ENCODE measurements around the gene SPRN. TPM values are rescaled to one million over a fixed set of nuclear protein-coding genes. Genes with fewer than 3 reads are reported as not detected.

Gene SPRN
- total RNA-seq, 2 experiments from 2014 or later, result not detected

DNA sequence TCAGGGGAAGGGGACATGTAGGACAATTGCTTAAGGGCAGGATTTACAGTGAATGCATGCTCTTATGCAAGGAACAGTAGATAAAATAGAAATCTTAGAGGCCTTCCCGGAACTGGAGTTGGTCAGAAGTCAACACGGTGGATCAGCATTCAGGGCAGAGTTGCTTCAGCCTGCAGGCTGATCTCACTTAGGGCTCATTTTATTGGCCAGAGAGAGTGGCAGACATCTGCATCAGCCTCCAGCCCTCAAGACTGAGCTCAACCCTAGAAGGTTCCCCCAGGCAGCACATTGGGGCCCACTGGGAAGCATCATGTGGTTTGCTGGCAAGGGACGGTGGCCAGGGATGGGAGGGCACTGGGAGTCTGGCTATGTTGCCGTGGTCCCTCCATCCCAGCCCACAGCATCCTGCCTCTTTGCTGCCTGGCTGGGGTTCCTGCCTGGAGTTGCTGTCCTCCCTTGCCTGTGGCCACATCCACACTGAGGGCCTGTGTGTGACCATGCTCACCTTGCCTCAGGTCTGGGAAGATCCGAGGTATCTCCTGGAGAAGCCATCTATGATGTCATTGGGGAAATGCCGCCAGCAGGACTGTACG, 42.4 kb upstream of the SPRN start:
- intact Hi-C loops (cut with micrococcal nuclease), result no loop called here
- CTCF ChIA-PET, result interaction anchor here (1.1 kb wide), 1 partner anchor 53 kb away, joined by 4 read pairs; no protein-coding TSS in a partner anchor

DNA sequence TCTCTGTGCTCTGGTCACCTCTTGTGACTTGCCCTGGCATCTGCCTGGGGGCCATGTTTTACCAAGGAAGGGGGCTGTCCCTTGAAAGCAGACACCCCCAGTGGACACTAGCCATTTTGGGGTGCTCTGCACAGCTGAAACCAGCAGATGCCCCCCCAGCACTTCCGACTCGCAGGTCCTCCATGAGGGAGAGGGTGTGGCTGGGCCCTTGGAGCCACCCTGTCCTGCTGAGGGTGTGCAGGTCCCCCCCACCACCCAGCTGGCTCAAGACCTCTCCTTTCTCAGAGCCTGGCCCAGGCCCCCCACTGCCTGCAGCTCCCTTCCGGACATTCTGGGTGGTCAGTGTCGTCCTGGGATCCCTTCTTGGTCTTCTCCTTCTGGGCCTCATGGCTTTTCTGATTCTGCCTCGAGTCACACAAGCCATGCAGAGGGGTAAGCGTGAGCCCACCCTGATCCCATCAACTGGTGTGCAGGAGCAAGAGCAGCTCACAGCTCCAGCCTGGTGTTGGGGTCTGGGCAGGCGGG, 41.6 kb upstream of the SPRN start:
- Mint-ChIP-seq H3K4me3 (no peak overlapping the region), H3K27ac (no peak overlapping the region), H3K27me3 (no peaks in the 10 kb centered on the region), H3K4me1 (ENCODE audit: low read depth) (no peaks in the 10 kb centered on the region), H3K9me3 (no peaks in the 10 kb centered on the region), H3K36me3 (ENCODE audit: low read depth) (peaks cover 11% of the 10 kb centered on the region)
- intact Hi-C loops (cut with micrococcal nuclease), result no loop called here
- POLR2A ChIA-PET, result interaction anchor here (0.6 kb wide), 1 partner anchor 8 kb away, joined by 3 read pairs; no protein-coding TSS in a partner anchor
- no peak for ATAC-seq
- CTCF ChIA-PET, result interaction anchor here (1.1 kb wide), 1 partner anchor 54 kb away, joined by 4 read pairs; no protein-coding TSS in a partner anchor
- TF ChIP-seq, protein P1, sequence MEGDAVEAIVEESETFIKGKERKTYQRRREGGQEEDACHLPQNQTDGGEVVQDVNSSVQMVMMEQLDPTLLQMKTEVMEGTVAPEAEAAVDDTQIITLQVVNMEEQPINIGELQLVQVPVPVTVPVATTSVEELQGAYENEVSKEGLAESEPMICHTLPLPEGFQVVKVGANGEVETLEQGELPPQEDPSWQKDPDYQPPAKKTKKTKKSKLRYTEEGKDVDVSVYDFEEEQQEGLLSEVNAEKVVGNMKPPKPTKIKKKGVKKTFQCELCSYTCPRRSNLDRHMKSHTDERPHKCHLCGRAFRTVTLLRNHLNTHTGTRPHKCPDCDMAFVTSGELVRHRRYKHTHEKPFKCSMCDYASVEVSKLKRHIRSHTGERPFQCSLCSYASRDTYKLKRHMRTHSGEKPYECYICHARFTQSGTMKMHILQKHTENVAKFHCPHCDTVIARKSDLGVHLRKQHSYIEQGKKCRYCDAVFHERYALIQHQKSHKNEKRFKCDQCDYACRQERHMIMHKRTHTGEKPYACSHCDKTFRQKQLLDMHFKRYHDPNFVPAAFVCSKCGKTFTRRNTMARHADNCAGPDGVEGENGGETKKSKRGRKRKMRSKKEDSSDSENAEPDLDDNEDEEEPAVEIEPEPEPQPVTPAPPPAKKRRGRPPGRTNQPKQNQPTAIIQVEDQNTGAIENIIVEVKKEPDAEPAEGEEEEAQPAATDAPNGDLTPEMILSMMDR (IDR thresholded peaks at IDR 0.05), result no peak
- no peak for DNase-seq

More for the DNA sequence above, 42.4 kb upstream of the SPRN start:
- Mint-ChIP-seq H3K27ac (no peak overlapping the region), H3K4me3 (no peak overlapping the region), H3K4me1 (ENCODE audit: low read depth) (no peaks in the 10 kb centered on the region), H3K9me3 (no peaks in the 10 kb centered on the region), H3K27me3 (no peaks in the 10 kb centered on the region), H3K36me3 (ENCODE audit: low read depth) (peaks cover 11% of the 10 kb centered on the region)
- ATAC-seq (no peak), DNase-seq (no peak)
- POLR2A ChIA-PET, result no interaction called here
- TF ChIP-seq, protein P1 (IDR thresholded peaks at IDR 0.05), result no peak

DNA sequence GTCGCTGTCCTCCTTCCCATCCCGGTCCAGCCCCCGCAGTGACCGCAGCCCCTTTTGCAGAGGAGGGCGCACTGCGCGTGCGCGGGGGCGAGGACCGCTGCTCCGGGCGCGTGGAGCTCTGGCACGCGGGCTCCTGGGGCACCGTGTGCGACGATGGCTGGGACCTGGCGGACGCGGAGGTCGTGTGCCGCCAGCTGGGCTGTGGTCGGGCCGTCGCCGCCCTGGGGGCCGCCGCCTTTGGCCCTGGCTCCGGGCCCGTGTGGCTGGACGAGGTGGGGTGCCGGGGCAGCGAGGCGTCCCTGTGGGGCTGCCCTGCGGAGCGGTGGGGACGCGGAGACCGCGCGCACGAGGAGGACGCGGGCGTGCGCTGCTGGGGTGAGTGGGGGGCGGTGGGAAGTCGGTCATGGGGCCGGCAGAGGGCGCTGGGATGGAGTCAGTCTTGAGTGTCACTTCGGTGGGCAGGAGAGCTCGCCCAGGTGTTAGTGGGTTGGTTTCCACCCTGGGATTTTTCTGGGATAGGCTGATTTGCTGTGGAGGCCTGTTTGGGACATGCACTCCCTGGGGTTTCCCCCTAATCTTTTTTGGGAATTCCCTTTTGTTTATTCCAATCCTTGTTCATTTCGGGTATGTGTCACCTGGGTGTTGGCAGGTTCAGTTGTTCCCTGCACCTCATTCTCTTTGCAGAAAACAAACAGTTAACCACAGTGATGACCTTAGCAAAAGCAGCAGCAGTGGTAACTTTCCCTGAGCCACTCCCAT, 40.9 kb upstream of the SPRN start:
- CTCF ChIA-PET, result no interaction called here
- intact Hi-C loops (cut with micrococcal nuclease), result no loop called here
- POLR2A ChIA-PET, result interaction anchor here (0.6 kb wide), 1 partner anchor 8 kb away, joined by 3 read pairs; no protein-coding TSS in a partner anchor
- TF ChIP-seq, protein P1 (IDR thresholded peaks at IDR 0.05), result no peak
- Mint-ChIP-seq H3K9me3 (no peaks in the 10 kb centered on the region), H3K27me3 (no peaks in the 10 kb centered on the region), H3K27ac (no peak overlapping the region), H3K4me3 (no peak overlapping the region), H3K36me3 (ENCODE audit: low read depth) (peaks cover 11% of the 10 kb centered on the region), H3K4me1 (ENCODE audit: low read depth) (no peaks in the 10 kb centered on the region)
- DNase-seq, result no peak
- no peak for ATAC-seq

DNA sequence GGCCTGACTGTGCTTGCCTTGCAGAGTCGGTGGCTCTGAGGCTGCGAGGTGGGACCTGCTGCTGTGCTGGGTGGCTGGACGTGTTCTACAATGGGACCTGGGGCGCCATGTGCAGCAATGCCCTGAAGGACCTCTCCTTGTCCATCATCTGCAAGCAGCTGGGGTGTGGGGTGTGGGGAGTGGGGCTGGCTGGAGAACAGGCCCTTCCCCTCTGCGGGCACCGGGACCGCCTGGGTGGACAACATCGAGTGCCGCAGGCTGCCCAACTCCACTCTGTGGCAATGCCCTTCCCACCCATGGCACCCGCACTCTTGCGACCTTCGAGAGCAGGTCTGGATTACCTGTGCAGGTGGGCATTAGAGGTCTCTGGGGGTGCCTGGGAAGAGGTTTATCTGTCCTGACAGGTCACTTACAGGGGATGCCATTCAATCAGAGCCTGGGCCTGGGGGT, 40.2 kb upstream of the SPRN start:
- Mint-ChIP-seq H3K4me3 (no peak overlapping the region), H3K27ac (no peak overlapping the region), H3K9me3 (no peaks in the 10 kb centered on the region), H3K4me1 (ENCODE audit: low read depth) (no peaks in the 10 kb centered on the region), H3K27me3 (no peaks in the 10 kb centered on the region), H3K36me3 (ENCODE audit: low read depth) (peaks cover 9% of the 10 kb centered on the region)
- intact Hi-C loops (cut with micrococcal nuclease), result no loop called here
- CTCF ChIA-PET, result interaction anchor here (1.2 kb wide), 1 partner anchor 135 kb away, joined by 3 read pairs; no protein-coding TSS in a partner anchor
- TF ChIP-seq, protein P1 (IDR thresholded peaks at IDR 0.05), result no peak
- ATAC-seq (no peak), DNase-seq (no peak)
- POLR2A ChIA-PET, result no interaction called here
